Jurkat, Clone E6-1 (cell line): ENCODE data around the gene FNIP1.
"Not testable (repeated sequence)": the region's sequence is repeated elsewhere in the genome, so short reads cannot be mapped to it uniquely, and the experiment has no call there.

Source experiments
- DNase-seq: peaks from one replicate; pipeline ENCODE4 v3.0.0-alpha.2; 2011; ENCODE audit warnings: low read depth, low spot score
- H3K4me3 ChIP-seq: 2 replicates; pipeline ENCODE4 v1.5.1; 2011; ENCODE audit warnings: mild to moderate bottlenecking, low read length, control low read depth, moderate library complexity

Gene FNIP1

DNA sequence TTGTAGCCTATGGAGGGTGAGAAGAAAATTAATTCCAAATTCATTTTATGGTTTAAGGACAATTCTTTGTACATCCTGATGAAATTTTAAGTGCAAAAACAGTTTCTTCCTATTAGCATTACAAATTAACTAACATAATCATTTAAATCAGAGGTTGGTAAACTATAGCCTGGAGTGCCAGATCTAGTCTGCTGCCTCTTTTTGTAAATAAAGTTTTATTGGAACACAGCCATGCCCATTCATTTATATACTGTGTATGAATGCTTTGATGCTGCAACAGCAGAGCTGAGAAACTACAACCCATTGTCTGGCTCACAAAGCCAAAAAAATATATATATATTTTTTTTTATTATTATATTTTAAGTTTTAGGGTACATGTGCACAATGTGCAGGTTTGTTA lies 80.2 kb downstream of the FNIP1 start:
- no peak for DNase-seq
- no peak overlapping the region for H3K4me3 ChIP-seq

DNA sequence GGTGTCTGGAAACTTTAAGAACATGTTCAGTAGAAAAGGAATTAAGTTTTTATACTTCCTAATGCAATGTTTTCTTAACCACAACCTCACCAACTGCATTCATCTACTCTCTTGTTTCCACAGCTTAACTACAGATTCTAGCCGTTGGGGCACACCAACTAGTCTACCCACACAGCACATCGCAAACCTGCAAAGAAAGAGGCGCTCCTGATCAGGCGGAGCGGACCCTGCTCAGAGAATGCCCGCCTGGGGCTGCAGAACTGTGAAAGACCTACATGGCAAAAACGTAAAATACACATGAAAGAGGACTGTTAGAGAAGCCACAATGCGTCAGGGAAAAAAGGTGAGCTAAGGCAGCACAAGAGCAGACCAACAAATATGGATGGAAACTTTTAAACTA lies 86.4 kb downstream of the FNIP1 start:
- DNase-seq = peak; percentile 85
- H3K4me3 ChIP-seq = peak overlapping the region; percentile 32

GRCh38 chr5:131709043-131709442 lies 87.8 kb downstream of the FNIP1 start:
- no peak overlapping the region for H3K4me3 ChIP-seq
- DNase-seq = no peak

DNA sequence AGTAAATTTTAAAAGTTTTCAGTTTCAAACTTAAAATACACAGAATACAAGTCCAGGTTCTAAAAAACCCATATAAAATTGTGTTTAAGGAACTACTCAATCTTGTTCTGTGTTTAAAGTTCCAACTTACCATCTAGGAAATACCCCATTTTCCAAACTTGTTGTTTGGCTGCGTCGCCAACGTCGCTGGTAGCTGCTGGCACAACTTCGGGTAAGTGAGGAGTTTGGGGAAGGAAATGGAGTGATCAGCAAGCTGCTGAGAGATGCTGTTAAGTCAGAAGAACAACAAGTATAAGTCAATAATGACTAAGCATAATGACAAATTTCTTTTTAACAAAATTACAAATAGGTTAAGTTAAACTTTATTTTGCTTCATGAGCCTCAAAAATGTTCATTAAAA lies 90.5 kb downstream of the FNIP1 start:
- DNase-seq = no peak
- H3K4me3 ChIP-seq = no peak overlapping the region

DNA sequence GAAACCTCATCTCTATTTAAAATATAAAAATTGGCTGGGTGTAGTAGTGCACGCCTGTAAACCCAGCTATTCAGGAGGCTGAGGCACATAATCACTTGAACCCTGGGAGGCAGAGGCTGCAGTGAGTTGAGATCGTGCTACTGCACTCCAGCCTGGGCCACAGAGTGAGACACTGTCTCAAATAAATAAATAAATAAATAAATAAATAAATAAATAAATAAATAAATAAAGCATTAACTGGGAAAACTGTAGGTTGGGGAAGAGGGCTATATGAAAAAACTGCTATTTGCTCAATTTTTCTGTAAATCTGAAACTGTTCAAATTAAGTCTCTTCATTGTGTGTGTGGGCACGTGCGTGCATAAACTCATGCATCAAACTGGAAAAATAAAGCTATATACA lies 101.9 kb downstream of the FNIP1 start:
- DNase-seq = no peak
- no peak overlapping the region for H3K4me3 ChIP-seq

- DNase-seq = no peak
- H3K4me3 ChIP-seq = no peak overlapping the region
Observed at GRCh38 chr5:131693894-131694293, 102.9 kb downstream of the FNIP1 start.

DNA sequence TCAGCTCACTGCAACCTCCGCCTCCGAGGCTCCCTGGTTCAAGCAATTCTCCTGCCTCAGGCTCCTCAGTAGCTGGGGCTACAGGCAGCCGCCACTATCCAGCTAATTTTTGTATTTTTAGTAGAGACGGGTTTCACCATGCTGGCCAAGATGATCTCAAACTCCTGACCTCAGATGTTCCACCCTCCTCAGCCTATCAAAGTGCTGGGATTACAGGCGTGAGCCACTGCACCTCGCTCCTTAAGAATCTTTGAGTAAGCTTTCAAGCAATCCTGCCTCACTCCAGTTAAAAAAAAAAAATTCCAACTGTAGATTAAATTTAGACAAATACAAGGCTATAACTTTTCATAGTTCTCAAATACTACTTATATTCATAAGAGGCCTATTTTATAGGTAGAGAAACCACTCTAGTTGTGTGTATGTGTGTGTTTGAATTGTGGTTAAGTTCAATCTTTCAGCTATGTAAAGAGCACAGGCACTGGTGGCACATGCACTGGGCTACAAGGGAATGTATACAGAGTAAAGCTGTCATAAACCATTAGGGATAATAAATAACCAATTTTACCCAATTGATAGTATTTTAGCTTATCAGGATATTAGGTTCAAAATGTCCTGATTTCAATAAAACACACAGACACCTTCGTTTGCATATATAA lies 111.2 kb downstream of the FNIP1 start:
- H3K4me3 ChIP-seq = no peak overlapping the region
- DNase-seq = no peak

DNA sequence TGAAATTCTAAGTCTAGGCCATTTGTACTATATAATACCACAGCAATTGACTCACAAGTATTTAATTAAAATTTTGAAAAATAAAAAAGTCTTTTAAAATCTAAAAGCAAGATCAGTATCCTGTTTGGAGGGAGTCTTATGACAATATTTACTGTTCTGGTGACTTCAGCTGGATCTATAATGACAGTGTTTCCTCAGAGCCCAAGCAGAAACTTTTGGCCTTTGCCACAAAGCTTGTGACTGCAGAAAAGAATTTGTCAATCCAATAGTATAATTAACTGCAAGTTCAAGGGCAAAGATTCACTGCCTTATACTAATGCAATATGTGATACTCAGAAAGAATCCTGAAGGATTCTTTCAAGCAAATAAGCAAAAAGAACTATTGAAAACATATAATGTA lies 112.2 kb downstream of the FNIP1 start:
- no peak for DNase-seq
- H3K4me3 ChIP-seq = no peak overlapping the region

DNA sequence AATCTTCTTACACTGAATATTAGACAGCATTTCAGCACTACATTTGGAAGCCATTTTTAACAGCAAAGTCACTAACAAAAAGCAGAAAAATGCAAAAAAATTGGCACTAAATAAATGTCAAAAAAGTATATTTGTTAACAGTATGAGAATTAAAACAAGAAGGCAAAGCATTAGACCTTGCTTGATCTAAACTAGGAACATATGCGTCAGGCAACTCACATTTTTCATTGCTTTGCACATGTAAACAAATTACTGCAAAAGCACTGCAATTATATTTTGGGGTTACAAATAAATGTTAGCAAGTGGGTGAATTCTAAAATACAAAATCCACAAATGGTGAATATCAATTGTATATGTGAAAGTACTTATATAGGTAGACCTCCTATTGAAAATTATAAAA lies 112.8 kb downstream of the FNIP1 start:
- H3K4me3 ChIP-seq = no peak overlapping the region
- no peak for DNase-seq

- no peak for DNase-seq
- H3K4me3 ChIP-seq = no peak overlapping the region
Observed at GRCh38 chr5:131682826-131683225, 114.0 kb downstream of the FNIP1 start.

GRCh38 chr5:131682175-131682574 lies 114.6 kb downstream of the FNIP1 start:
- H3K4me3 ChIP-seq = no peak overlapping the region
- DNase-seq = no peak

- H3K4me3 ChIP-seq = no peak overlapping the region
- DNase-seq = no peak
Observed at GRCh38 chr5:131679911-131680310, 116.9 kb downstream of the FNIP1 start.

DNA sequence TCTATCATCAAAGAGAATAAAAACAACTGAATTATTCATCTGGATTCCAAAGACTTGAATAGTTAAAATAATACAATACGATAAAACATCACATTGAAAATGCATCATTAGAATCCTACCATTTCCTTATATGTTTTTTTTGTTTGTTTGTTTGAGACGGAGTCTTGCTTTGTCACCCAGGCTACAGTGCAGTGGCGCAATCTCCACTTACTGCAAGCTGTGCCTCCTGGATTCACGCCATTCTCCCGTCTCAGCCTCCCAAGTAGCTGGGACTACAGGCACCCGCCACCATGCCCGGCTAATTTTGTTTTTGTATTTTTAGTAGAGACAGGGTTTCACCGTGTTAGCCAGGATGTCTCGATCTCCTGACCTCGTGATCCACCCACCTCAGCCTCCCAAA lies 118.5 kb downstream of the FNIP1 start:
- not testable (repeated sequence) for H3K4me3 ChIP-seq, DNase-seq

DNA sequence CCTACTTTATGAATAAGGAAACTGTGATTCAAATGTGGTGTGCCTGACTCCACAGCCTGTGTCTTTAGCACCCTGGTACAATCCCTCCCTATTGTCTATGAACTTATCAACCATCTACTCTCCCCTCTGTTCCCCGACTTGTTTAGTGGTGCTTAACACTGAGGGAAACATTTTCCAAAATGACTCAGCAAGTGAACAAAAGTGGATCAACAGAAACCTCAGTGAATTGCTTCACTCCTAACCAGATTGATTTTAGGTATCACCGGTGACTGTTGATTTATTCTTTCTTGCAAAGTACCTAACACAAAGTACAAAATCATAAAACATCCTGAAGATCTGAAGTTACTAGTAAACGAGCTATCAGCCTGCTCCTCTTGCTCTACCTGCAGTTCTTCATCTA lies 119.7 kb downstream of the FNIP1 start:
- H3K4me3 ChIP-seq = no peak overlapping the region
- no peak for DNase-seq

GRCh38 chr5:131672776-131673175 lies 124.0 kb downstream of the FNIP1 start:
- DNase-seq = no peak
- no peak overlapping the region for H3K4me3 ChIP-seq

GRCh38 chr5:131671994-131672655 lies 124.7 kb downstream of the FNIP1 start:
- DNase-seq = no peak
- no peak overlapping the region for H3K4me3 ChIP-seq

GRCh38 chr5:131671409-131671808 lies 125.4 kb downstream of the FNIP1 start:
- H3K4me3 ChIP-seq = no peak overlapping the region
- no peak for DNase-seq

DNA sequence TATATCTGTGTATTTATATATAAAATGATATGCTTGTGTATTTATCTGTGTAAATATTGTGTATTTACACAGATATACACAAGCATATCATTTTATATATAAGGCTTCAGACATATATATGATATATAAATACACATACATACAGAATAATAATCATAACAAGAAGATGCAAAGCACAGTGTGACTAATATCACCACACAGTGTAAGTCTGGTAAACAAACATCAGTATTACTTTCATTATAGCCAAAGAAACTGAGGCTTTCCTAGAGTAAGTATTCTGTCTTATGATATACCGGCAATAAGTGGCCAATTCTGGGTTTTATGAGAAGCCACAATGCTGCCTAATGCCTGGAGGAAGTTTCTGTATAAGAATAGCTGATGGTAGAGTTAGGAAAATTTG lies 131.9 kb downstream of the FNIP1 start:
- no peak for DNase-seq
- no peak overlapping the region for H3K4me3 ChIP-seq

- no peak for DNase-seq
- no peak overlapping the region for H3K4me3 ChIP-seq
Observed at GRCh38 chr5:131661933-131662332, 134.9 kb downstream of the FNIP1 start.

GRCh38 chr5:131659841-131660240 lies 137.0 kb downstream of the FNIP1 start:
- DNase-seq = no peak
- H3K4me3 ChIP-seq = no peak overlapping the region

GRCh38 chr5:131659290-131659689 lies 137.5 kb downstream of the FNIP1 start:
- no peak for DNase-seq
- H3K4me3 ChIP-seq = no peak overlapping the region
